ENCODE measurements around the gene XAB2. TPM values are rescaled to one million over a fixed set of nuclear protein-coding genes. Genes with fewer than 3 reads are reported as not detected.
A peak's percentile ranks its signal among the peaks of the same experiment; 100 is the strongest.

XAB2 gene
- total RNA-seq (2014; rRNA removed) = 81.1 and 84.4 TPM in 2 replicates
- Bru-seq, nascent RNA = percentile 79 among the genes with signal in this experiment
- percentile 94 among the genes with signal in this experiment for BruChase-seq, experiment 1, labeled RNA remaining after a 6-hour chase
- percentile 90 among the genes with signal in this experiment for BruChase-seq, experiment 2, labeled RNA remaining after a 2-hour chase
- long read RNA-seq, transcript XAB2-201 (19 exons, 2,667 nt) = major isoform, 35 of 130 reads
- long read RNA-seq, partial matches to known transcripts = 82 of 130 reads
- long read RNA-seq, other reads (novel, unspliced or antisense) = 13 of 130 reads

DNA sequence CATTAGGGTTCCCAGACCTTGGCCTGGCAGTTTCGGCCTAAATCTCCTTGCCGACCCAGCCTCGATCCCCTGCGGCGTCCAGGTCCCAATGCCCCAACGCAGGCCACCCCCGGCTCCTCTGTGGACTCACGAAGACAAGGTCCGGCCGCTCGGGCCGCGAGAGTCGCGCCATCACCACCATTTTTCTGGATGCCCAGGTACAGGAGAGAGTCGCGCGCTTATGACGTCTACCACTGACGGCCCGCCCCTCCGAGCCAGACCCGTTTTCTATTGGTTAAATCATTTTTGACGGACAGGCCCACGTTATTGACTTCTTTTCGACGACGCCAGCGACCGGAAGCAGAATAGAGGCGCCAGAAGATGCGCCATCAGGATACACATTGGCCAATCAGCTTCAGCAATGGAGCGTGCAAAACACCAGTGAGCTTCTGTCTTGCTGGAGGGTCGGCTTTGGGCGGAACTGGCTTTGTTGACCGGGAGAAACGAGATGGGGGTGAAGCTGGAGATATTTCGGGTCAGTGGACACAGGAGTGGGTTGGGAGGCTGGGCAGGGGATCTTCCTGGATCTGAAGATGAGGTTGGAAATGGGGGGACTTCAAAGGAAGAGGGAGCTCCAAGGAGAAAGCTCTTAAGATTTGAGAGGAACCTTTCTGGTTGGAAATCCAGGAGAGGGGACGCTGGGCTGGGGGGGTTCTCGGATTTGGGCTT, at the start of gene XAB2, which contains the start of gene PET100:
TSS of gene XAB2 (minus strand) at position 199 of the 708 bp plus-strand sequence. CDS start at position 181, 18 bp downstream.
TSS of gene PET100 (plus strand) at position 447 of the 708 bp plus-strand sequence. CDS start at position 488, 41 bp downstream.
- CTCF ChIA-PET = interaction anchor here (0.8 to 1.3 kb wide), 3 partner anchors 32 to 61 kb away, joined by 3 to 14 read pairs (median 3); partner anchors contain the start of gene TRAPPC5
- BruUV-seq (replicated peaks) = no TSS peak

DNA sequence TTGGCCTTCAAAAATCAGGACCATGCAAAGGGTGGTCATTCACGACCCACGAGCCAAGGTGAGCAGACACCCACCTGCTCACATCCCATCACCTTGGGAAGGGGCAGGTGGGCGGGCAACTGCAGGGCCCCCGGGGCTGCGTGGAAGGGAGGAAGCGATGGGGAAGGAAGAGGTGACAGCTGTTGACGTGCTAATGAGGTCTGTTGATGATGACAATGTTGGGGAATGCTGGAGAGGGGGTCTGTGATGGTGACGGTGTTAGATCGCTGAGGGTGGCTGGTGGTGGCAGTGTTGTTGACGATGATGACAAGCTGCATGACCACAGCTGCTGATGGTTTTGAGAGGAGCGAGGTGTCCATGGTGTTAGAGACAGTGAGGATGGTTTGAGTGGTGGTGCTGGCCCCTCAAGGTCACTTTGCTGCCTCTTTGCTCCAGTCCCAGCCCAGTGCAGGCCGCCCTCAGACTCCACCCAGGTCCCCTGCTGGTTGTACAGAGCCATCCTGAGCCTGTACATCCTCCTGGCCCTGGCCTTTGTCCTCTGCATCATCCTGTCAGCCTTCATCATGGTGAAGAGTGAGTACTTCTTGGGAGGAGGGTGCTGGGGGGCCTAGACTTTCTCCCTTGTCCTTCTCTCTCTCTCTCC, 48.4 kb upstream of the XAB2 start:
- DNase-seq (no peak), ATAC-seq (no peak)
- Histone ChIP-seq H2AFZ (ENCODE audit: low read length) (no peak overlapping the region), H3K27me3 (ENCODE audit: low read length) (no peaks in the 10 kb centered on the region), H3K9me3 (ENCODE audit: low read length) (no peaks in the 10 kb centered on the region), H3K4me2 (ENCODE audit: low read length) (no peak overlapping the region), H3K9ac (ENCODE audit: low read length) (no peak overlapping the region), H3K27ac (ENCODE audit: low read length) (no peak overlapping the region), H3K9me2 (replicated peaks; ENCODE audit: low read length) (no peaks in the 10 kb centered on the region), H3K36me3 (ENCODE audit: low read depth, low read length) (0 out of 2 replicates have a peak, but pooled peaks cover 8% of the 10 kb centered on the region), H3K4me1 (ENCODE audit: insufficient read depth, low read length) (peaks cover 25% of the 10 kb centered on the region; the same call in 1 of the 2 replicates), H4K20me1 (ENCODE audit: low read length) (no peaks in the 10 kb centered on the region), H3K79me2 (ENCODE audit: low read length) (peaks cover 20% of the 10 kb centered on the region), H3F3A (ENCODE audit: low read length, unreplicated experiment) (no peaks in the 10 kb centered on the region), H3K4me3 (ENCODE audit: low read length) (no peak overlapping the region)
- no TSS peak for BruUV-seq (replicated peaks)
- intact Hi-C loops (cut with micrococcal nuclease) = no loop called here
- no peak for TF ChIP-seq EZH2phosphoT487 (IDR thresholded peaks at IDR 0.05; ENCODE audit: borderline replicate concordance, low read length)
- TF ChIP-seq EZH2 (IDR thresholded peaks at IDR 0.05; ENCODE audit: low read length, unreplicated experiment) = no peak
- TF ChIP-seq, protein P1, sequence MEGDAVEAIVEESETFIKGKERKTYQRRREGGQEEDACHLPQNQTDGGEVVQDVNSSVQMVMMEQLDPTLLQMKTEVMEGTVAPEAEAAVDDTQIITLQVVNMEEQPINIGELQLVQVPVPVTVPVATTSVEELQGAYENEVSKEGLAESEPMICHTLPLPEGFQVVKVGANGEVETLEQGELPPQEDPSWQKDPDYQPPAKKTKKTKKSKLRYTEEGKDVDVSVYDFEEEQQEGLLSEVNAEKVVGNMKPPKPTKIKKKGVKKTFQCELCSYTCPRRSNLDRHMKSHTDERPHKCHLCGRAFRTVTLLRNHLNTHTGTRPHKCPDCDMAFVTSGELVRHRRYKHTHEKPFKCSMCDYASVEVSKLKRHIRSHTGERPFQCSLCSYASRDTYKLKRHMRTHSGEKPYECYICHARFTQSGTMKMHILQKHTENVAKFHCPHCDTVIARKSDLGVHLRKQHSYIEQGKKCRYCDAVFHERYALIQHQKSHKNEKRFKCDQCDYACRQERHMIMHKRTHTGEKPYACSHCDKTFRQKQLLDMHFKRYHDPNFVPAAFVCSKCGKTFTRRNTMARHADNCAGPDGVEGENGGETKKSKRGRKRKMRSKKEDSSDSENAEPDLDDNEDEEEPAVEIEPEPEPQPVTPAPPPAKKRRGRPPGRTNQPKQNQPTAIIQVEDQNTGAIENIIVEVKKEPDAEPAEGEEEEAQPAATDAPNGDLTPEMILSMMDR (conservative IDR thresholded peaks at IDR 0.05; ENCODE audit: low read depth, low read length) = no peak
- CTCF ChIA-PET = interaction anchor here (0.6 kb wide), 1 partner anchor 280 kb away, joined by 3 read pairs; no protein-coding TSS in a partner anchor
- POLR2A ChIA-PET (ENCODE audit: unreplicated experiment) = interaction anchor here (0.6 kb wide), 1 partner anchor 327 kb away, joined by 3 read pairs; no protein-coding TSS in a partner anchor

More for the DNA sequence above, at the start of gene XAB2, which contains the start of gene PET100:
- H3K27ac ChIP-seq (ENCODE audit: low read length) = no peak within 1 kb of the TSS
- peak within 1 kb of the TSS; percentile 43 for H2AFZ ChIP-seq (ENCODE audit: low read length)
- TF ChIP-seq, protein P1 (conservative IDR thresholded peaks at IDR 0.05; ENCODE audit: low read depth, low read length) = no peak
- TF ChIP-seq EZH2 (IDR thresholded peaks at IDR 0.05; ENCODE audit: low read length, unreplicated experiment) (no peak), EZH2phosphoT487 (IDR thresholded peaks at IDR 0.05; ENCODE audit: borderline replicate concordance, low read length) (no peak)
- ATAC-seq = peak; percentile 99
- peaks cover 57% of the 10 kb centered on the region for H3K79me2 ChIP-seq (ENCODE audit: low read length)
- intact Hi-C loops (cut with micrococcal nuclease) = no loop called here
- H3K27me3 ChIP-seq (ENCODE audit: low read length) = no peaks in the 10 kb centered on the region
- peak; percentile 100 for DNase-seq
- H3K36me3 ChIP-seq (ENCODE audit: low read depth, low read length) = peaks cover 13% of the 10 kb centered on the region; the same call in 1 of the 2 replicates
- no peaks in the 10 kb centered on the region for H3K9me3 ChIP-seq (ENCODE audit: low read length)
- no peaks in the 10 kb centered on the region for H3K9me2 ChIP-seq (replicated peaks; ENCODE audit: low read length)
- no peaks in the 10 kb centered on the region for H3F3A ChIP-seq (ENCODE audit: low read length, unreplicated experiment)
- H3K9ac ChIP-seq (ENCODE audit: low read length) = peak within 1 kb of the TSS; percentile 89
- peaks cover 15% of the 10 kb centered on the region for H3K4me1 ChIP-seq (ENCODE audit: insufficient read depth, low read length)
- POLR2A ChIA-PET (ENCODE audit: unreplicated experiment) = interaction anchor here (1.8 kb wide), 1 partner anchor 61 kb away, joined by 48 read pairs; no protein-coding TSS in a partner anchor
- H3K4me2 ChIP-seq (ENCODE audit: low read length) = peak within 1 kb of the TSS; percentile 95
- H4K20me1 ChIP-seq (ENCODE audit: low read length) = no peaks in the 10 kb centered on the region
- peak within 1 kb of the TSS; percentile 87 for H3K4me3 ChIP-seq (ENCODE audit: low read length)

Measured in PC-3 (cell line).